Measurements from ENCODE around the gene ZNF277. TPM values are rescaled to one million over a fixed set of nuclear protein-coding genes. Genes with fewer than 3 reads are reported as not detected.
A peak's percentile ranks its signal among the peaks of the same experiment; 100 is the strongest.

Gene ZNF277
- total RNA-seq, 4 donors from 2014 or later: 17.1 to 38.4 (median 29.5) TPM

GRCh38 chr7:112189691-112190090 is 16.8 kb upstream of the ZNF277 start:
- WGBS, 2 donors (ENCODE audit: low coverage in 1 of 2): 100% methylated on average over 1 to 5 of the region's 5 CpGs
- Histone ChIP-seq H3K4me3 (no peak overlapping the region), H3K4me1 (peaks cover 0 to 3% (median 0%) of the 10 kb centered on the region in 3 donors), H3K9me3 (no peaks in the 10 kb centered on the region), H3K27ac (no peak overlapping the region), H3K36me3 (no peaks in the 10 kb centered on the region), H3K27me3 (no peaks in the 10 kb centered on the region)
- TF ChIP-seq CTCF (IDR thresholded peaks at IDR 0.05) (no peak), POLR2A (IDR thresholded peaks at IDR 0.05) (no peak), POLR2AphosphoS5 (IDR thresholded peaks at IDR 0.05) (no peak), EP300 (IDR thresholded peaks at IDR 0.05) (no peak)
- ATAC-seq: no peak

- no peaks in the 10 kb centered on the region for H3K36me3 ChIP-seq
- WGBS, 2 donors (ENCODE audit: low coverage in 1 of 2): 100% methylated on average over 1 of the region's 2 CpGs; no CpG with 5 or more reads in 1 of the 2 donors
- no peaks in the 10 kb centered on the region for H3K9me3 ChIP-seq
- ATAC-seq: no peak
- TF ChIP-seq CTCF (IDR thresholded peaks at IDR 0.05): no peak
- TF ChIP-seq POLR2A (IDR thresholded peaks at IDR 0.05): no peak
- TF ChIP-seq POLR2AphosphoS5 (IDR thresholded peaks at IDR 0.05): no peak
- no peak for TF ChIP-seq EP300 (IDR thresholded peaks at IDR 0.05)
- no peak overlapping the region for H3K4me3 ChIP-seq
- H3K4me1 ChIP-seq: peaks cover 0 to 3% (median 0%) of the 10 kb centered on the region in 3 donors
- no peak overlapping the region for H3K27ac ChIP-seq
- no peaks in the 10 kb centered on the region for H3K27me3 ChIP-seq
Measured at GRCh38 chr7:112190120-112190519, 16.4 kb upstream of the ZNF277 start.

- ATAC-seq: peak; percentile 66
- no peaks in the 10 kb centered on the region for H3K4me1 ChIP-seq
- H3K36me3 ChIP-seq: no peaks in the 10 kb centered on the region
- TF ChIP-seq EP300 (IDR thresholded peaks at IDR 0.05) (no peak), POLR2AphosphoS5 (IDR thresholded peaks at IDR 0.05) (no peak), CTCF (IDR thresholded peaks at IDR 0.05) (no peak), POLR2A (IDR thresholded peaks at IDR 0.05) (no peak)
- H3K27me3 ChIP-seq: no peaks in the 10 kb centered on the region
- H3K27ac ChIP-seq: peak overlapping the region in 1 of 4 donors; percentile 48
- H3K4me3 ChIP-seq: no peak overlapping the region
- 44 to 49% methylated on average over 3 to 4 of the region's 4 CpGs for WGBS, 2 donors (ENCODE audit: low coverage in 1 of 2)
- no peaks in the 10 kb centered on the region for H3K9me3 ChIP-seq
Measured at GRCh38 chr7:112192236-112193154, 14.0 kb upstream of the ZNF277 start.

- no peaks in the 10 kb centered on the region for H3K36me3 ChIP-seq
- H3K4me1 ChIP-seq: peaks cover 0 to 2% (median 0%) of the 10 kb centered on the region in 3 donors
- ATAC-seq: no peak
- H3K27ac ChIP-seq: no peak overlapping the region
- H3K4me3 ChIP-seq: no peak overlapping the region
- H3K27me3 ChIP-seq: no peaks in the 10 kb centered on the region
- no peaks in the 10 kb centered on the region for H3K9me3 ChIP-seq
- TF ChIP-seq POLR2A (IDR thresholded peaks at IDR 0.05) (no peak), POLR2AphosphoS5 (IDR thresholded peaks at IDR 0.05) (no peak), EP300 (IDR thresholded peaks at IDR 0.05) (no peak), CTCF (IDR thresholded peaks at IDR 0.05) (no peak)
Measured at GRCh38 chr7:112193915-112194502, 12.5 kb upstream of the ZNF277 start.
